Calu3 (cell line): ENCODE results near the gene CABLES2. TPM values are rescaled to one million over a fixed set of nuclear protein-coding genes. Genes with fewer than 3 reads are reported as not detected.
A peak's percentile ranks its signal among the peaks of the same experiment; 100 is the strongest.

ENCODE experiments used
- BruUV-seq: library from RNA; stranded (reverse); fragments of 400-500 nt; replicated peaks from 2 replicates; lab custom pipeline; 2021; lab: Mats Ljungman, UMichigan
- CTCF ChIA-PET: fragments of 300-600 bp; sonication (Branson Sonifier 250); formaldehyde crosslinking; loops from one replicate; lab custom pipeline; 2022; ENCODE audit warnings: antibody characterized with exemption; lab: Charles Lee
- DNase-seq: peaks from one replicate; pipeline ENCODE4 v3.0.0; 2022
- H3K27ac Mint-ChIP-seq: one replicate; pipeline ENCODE4 v1.8.0; 2022; ENCODE audit warnings: mixed read lengths; ENCODE audit not compliant: unreplicated experiment
- H3K27me3 Mint-ChIP-seq: one replicate; pipeline ENCODE4 v1.8.0; 2022; ENCODE audit warnings: mixed read lengths; ENCODE audit not compliant: unreplicated experiment
- H3K36me3 Mint-ChIP-seq: one replicate; pipeline ENCODE4 v1.8.0; 2022; ENCODE audit warnings: mild to moderate bottlenecking, moderate library complexity, mixed read lengths; ENCODE audit not compliant: insufficient read depth, unreplicated experiment
- H3K4me1 Mint-ChIP-seq: one replicate; pipeline ENCODE4 v1.8.0; 2022; ENCODE audit warnings: mild to moderate bottlenecking, low read depth, mixed read lengths; ENCODE audit not compliant: unreplicated experiment
- H3K4me3 Mint-ChIP-seq: one replicate; pipeline ENCODE4 v1.8.0; 2022; ENCODE audit warnings: mild to moderate bottlenecking, low read depth, moderate library complexity, mixed read lengths; ENCODE audit not compliant: unreplicated experiment
- H3K9me3 Mint-ChIP-seq: one replicate; pipeline ENCODE4 v1.8.0; 2022; ENCODE audit warnings: low read depth, mixed read lengths; ENCODE audit not compliant: unreplicated experiment
- intact Hi-C: fragments of 100-400 bp; cut with micrococcal nuclease; formaldehyde crosslinking; loops from one replicate; pipeline ENCODE4 v1.10.0; 2022; ENCODE audit not compliant: unreplicated experiment
- total RNA-seq: library from RNA; stranded (reverse); gene quantifications from 2 replicates; pipeline ENCODE4 v1.2.3, GENCODE V29; 2022
- TF ChIP-seq, protein P1 (sequence below): fragments of 200-600 bp; IDR thresholded peaks from one replicate; pipeline ENCODE4 v1.8.0; 2022; ENCODE audit warnings: antibody characterized with exemption; ENCODE audit not compliant: unreplicated experiment

Gene CABLES2
- total RNA-seq, 1 experiment from 2014 or later: 13.6 TPM

DNA sequence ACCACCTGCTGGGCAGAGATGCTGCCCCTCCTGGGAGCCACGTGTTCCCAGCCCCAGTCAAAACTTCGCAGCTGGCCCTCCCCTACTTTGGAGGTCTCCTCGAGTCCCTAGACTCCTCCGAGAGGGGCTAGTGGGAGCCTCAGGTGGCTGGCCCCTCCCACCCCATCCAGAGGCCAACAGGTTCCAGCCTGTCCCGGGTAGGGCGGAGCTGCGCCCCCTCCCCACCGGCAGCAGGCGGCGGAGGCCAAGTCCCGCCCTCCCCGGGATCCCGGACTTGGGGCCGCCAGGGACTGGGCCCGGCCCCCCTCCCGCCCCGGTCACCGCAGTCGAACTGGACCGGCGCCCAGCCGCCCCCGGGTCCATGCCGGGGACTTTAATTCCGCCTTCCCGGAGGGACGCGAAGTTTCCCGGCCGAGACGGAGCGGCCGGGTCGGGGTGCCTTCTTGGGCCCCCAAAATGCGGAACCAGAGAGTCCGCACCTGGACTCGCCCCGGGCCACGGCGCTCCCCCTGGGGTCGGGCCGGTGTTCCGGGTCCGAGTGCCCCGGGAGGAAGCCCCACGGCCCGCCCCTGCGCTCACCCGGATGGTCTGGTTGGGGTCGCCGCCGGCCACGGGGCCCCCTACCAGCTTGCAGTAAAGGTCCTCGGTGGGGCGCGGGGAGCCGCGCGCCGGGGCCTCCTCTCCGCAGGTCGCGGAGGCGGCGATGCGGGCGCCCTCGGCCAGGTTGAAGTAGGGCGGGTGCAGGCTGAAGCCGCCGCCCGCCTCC lies 40.5 kb downstream of the CABLES2 start:
- peak; percentile 90 for DNase-seq
- Mint-ChIP-seq H3K4me3 (peak overlapping the region; percentile 79), H3K27ac (peak overlapping the region; percentile 94), H3K4me1 (peaks cover 55% of the 10 kb centered on the region), H3K36me3 (peaks cover 82% of the 10 kb centered on the region), H3K9me3 (no peaks in the 10 kb centered on the region), H3K27me3 (no peaks in the 10 kb centered on the region)
- no TSS peak for BruUV-seq
- CTCF ChIA-PET: interaction anchor here (1.5 to 5.9 kb wide), 5 partner anchors 9 to 64 kb away, joined by 5 to 33 read pairs (median 18); partner anchors contain the start of genes ADRM1 and RPS21
- intact Hi-C loops: no loop called here
- TF ChIP-seq, protein P1, sequence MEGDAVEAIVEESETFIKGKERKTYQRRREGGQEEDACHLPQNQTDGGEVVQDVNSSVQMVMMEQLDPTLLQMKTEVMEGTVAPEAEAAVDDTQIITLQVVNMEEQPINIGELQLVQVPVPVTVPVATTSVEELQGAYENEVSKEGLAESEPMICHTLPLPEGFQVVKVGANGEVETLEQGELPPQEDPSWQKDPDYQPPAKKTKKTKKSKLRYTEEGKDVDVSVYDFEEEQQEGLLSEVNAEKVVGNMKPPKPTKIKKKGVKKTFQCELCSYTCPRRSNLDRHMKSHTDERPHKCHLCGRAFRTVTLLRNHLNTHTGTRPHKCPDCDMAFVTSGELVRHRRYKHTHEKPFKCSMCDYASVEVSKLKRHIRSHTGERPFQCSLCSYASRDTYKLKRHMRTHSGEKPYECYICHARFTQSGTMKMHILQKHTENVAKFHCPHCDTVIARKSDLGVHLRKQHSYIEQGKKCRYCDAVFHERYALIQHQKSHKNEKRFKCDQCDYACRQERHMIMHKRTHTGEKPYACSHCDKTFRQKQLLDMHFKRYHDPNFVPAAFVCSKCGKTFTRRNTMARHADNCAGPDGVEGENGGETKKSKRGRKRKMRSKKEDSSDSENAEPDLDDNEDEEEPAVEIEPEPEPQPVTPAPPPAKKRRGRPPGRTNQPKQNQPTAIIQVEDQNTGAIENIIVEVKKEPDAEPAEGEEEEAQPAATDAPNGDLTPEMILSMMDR: peak; percentile 7

DNA sequence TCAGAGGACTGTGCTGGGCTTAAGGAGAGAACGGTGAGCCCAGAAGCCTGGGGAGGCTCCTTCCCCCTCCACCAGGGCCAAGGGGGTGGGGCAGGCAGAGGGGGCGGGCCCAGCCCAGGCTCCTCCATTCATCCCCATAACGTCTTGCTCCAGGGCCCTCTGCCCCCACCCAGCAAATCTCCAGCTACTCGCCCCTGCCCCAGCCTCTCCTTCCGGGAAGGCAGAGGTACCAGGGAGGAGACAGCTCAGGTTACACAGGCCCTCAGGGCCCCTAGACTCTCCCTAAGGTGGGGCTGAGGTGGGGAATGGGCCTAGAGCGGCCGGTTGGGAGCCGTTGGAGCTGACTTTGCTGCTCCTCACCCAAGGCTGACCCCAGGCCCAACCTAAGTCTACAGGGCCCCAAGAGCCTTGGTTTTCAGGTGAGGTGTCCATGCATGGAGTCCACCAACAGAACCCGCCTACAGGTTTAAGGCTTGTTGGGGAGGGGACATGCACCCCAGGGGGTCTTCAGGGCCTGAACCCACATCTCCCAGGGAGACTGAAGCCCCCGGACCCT lies 41.2 kb downstream of the CABLES2 start:
- Mint-ChIP-seq H3K36me3 (peaks cover 85% of the 10 kb centered on the region), H3K4me1 (peaks cover 61% of the 10 kb centered on the region), H3K9me3 (no peaks in the 10 kb centered on the region), H3K27me3 (no peaks in the 10 kb centered on the region), H3K4me3 (peak overlapping the region; percentile 79), H3K27ac (peak overlapping the region; percentile 94)
- peak; percentile 95 for DNase-seq
- CTCF ChIA-PET: interaction anchor here (1.5 to 5.9 kb wide), 6 partner anchors 8 to 64 kb away, joined by 5 to 33 read pairs (median 12); partner anchors contain the start of genes ADRM1 and RPS21
- intact Hi-C loops: loop anchor here (2.0 kb wide), 1 partner anchor 15 kb away; no protein-coding TSS in a partner anchor
- BruUV-seq: TSS peak; percentile 67
- TF ChIP-seq, protein P1: no peak

DNA sequence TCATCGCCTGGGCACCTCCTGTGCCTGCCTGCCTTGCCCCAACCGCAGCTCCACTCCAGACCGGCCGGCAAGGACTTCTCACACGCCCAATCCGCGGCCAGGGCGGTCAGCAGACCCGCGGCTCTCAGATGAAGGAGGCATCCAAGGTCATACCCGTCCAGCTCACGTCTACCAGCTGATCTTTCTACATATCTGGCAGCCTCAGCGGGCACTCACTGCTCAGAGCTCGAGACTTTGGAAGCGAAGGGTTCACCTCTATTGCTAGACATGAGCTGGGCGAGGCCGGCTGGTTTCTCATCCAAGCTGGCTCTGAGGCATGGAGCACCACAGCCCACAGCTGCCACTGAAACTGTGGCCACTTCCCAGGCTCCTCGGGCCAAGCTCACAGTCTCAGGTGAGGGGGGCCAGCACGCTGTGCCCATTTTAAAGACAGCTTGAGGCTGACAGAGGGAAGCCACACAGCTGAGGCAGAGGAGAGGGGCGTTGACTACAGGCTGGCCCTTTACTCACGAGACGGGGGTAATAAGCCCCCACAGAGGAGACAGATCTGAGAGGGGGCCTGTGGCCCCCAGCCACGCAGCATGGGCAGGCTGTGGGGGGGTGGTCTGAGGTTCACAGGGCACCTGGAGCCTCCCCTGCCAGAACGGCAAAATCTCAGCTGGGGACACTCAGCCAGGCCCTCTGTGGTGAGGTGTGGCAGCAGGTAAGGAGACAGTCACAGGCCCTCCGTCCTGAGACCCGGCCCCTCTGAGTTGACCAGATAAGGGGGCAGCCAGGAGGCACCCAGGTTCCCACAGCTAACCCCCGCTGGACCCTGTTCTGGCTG lies 42.0 kb downstream of the CABLES2 start:
- CTCF ChIA-PET: interaction anchor here (0.7 to 5.9 kb wide), 10 partner anchors 7 to 66 kb away, joined by 3 to 33 read pairs (median 10); partner anchors contain the start of genes ADRM1 and RPS21

More for the DNA sequence above, 42.0 kb downstream of the CABLES2 start:
- no peaks in the 10 kb centered on the region for H3K27me3 Mint-ChIP-seq
- TF ChIP-seq, protein P1: no peak
- H3K36me3 Mint-ChIP-seq: peaks cover 90% of the 10 kb centered on the region
- H3K4me1 Mint-ChIP-seq: peaks cover 68% of the 10 kb centered on the region
- peak overlapping the region; percentile 79 for H3K4me3 Mint-ChIP-seq
- no peaks in the 10 kb centered on the region for H3K9me3 Mint-ChIP-seq
- peak overlapping the region; percentile 94 for H3K27ac Mint-ChIP-seq
- DNase-seq: peak; percentile 55
- intact Hi-C loops: loop anchor here (2.0 kb wide), 1 partner anchor 14 kb away; no protein-coding TSS in a partner anchor
- BruUV-seq: TSS peak; percentile 35
